Esophagus muscularis mucosa (tissue), 3 donors: ENCODE measurements around the gene GRIA4.

Experiments used
- CTCF ChIP-seq, 3 experiments: fragments of 200-600 bp in 2 of 3; fragments of 450-650 bp in 1 of 3; sonication (generic) in 2 of 3; IDR thresholded peaks; one replicate each; pipeline ENCODE4 v1.5.1; 2017 to 2019; ENCODE audit warnings: antibody characterized with exemption in 3 of 3, mild to moderate bottlenecking in 2 of 3, moderate library complexity in 1 of 3
- POLR2AphosphoS5 ChIP-seq, 2 donors: sonication (generic); formaldehyde crosslinking; IDR thresholded peaks; one replicate each; pipeline ENCODE4 v1.6.1; 2017; ENCODE audit warnings: antibody characterized with exemption in 2 of 2

DNA sequence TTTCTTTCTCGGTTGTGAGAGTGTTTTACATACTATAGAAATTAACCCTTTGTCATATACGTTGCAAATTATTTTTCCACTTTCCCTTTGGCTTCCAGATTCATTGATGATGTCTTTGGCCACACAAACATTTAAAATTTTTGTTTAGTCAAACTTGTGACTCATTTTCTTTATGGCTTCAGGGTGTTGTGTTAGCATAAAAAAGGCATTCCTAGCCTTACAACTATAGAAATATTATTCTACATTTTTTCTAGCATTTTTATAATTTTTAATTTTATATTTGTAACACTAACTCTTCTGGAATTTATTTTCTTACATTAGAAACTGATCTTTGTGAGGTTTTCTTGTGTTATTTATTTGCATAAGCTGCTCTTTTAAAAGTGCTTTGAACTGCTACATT lies 12.1 kb downstream of the GRIA4 start:
- TF ChIP-seq CTCF (IDR thresholded peaks at IDR 0.05) = no peak
- TF ChIP-seq POLR2AphosphoS5 (IDR thresholded peaks at IDR 0.05) = no peak
